Measurements from ENCODE around the gene TRIM46. TPM values are rescaled to one million over a fixed set of nuclear protein-coding genes. Genes with fewer than 3 reads are reported as not detected.
A peak's percentile ranks its signal among the peaks of the same experiment; 100 is the strongest.

The TRIM46 gene
- polyA plus RNA-seq, 1 donor (not counting 4 experiments of a cell fraction or from before 2014, with no cell fraction given) = 1.7 TPM

- peak overlapping the region; percentile 100 for H3K27ac ChIP-seq (ENCODE audit: control insufficient read depth, insufficient read depth, low read length)
- no peak for DNase-seq (ENCODE audit: low read depth, low spot score)
- H3K4me2 ChIP-seq (ENCODE audit: control insufficient read depth, extremely low read depth, insufficient read depth, low read depth, low read length) = no peak overlapping the region
- no peak overlapping the region for H3K4me3 ChIP-seq (ENCODE audit: control insufficient read depth in 2 of 3, extremely low read depth in 1 of 3, insufficient read depth in 2 of 3, low read depth in 1 of 3, low read length in 3 of 3)
- FAIRE-seq = no peak
- H2AFZ ChIP-seq (ENCODE audit: control insufficient read depth, low read length) = no peak overlapping the region
- H4K20me1 ChIP-seq (ENCODE audit: control insufficient read depth, extremely low read depth, insufficient read depth, low read length) = no peaks in the 10 kb centered on the region
- H3K4me1 ChIP-seq (ENCODE audit: control insufficient read depth, extremely low read depth, insufficient read depth, low read length) = peaks cover 56% of the 10 kb centered on the region
- no peaks in the 10 kb centered on the region for H3K9me3 ChIP-seq (ENCODE audit: control insufficient read depth, low read depth, low read length)
- dilution Hi-C loops (cut with MboI; ENCODE audit: extremely low pct_ligation_motif_present, low sequenced_read_pairs) = no loop called here
- H3K9me1 ChIP-seq (ENCODE audit: control insufficient read depth, extremely low read depth, insufficient read depth, low read length) = peaks cover 5% of the 10 kb centered on the region
- H3K79me2 ChIP-seq (ENCODE audit: control insufficient read depth, insufficient read depth, low read length) = peaks cover 46% of the 10 kb centered on the region
- peak overlapping the region; percentile 99 for H3K9ac ChIP-seq (ENCODE audit: control insufficient read depth, extremely low read depth, insufficient read depth, low read length)
- H3K36me3 ChIP-seq (ENCODE audit: control insufficient read depth in 2 of 2, extremely low read depth in 1 of 2, insufficient read depth in 2 of 2, low read length in 2 of 2) = peaks cover 28 to 48% of the 10 kb centered on the region in 2 experiments
- no peaks in the 10 kb centered on the region for H3K27me3 ChIP-seq (ENCODE audit: control insufficient read depth, extremely low read depth, insufficient read depth, low read length)
- TF ChIP-seq EZH2 (IDR thresholded peaks at IDR 0.05; ENCODE audit: low read length) = no peak
- TF ChIP-seq, protein P1, sequence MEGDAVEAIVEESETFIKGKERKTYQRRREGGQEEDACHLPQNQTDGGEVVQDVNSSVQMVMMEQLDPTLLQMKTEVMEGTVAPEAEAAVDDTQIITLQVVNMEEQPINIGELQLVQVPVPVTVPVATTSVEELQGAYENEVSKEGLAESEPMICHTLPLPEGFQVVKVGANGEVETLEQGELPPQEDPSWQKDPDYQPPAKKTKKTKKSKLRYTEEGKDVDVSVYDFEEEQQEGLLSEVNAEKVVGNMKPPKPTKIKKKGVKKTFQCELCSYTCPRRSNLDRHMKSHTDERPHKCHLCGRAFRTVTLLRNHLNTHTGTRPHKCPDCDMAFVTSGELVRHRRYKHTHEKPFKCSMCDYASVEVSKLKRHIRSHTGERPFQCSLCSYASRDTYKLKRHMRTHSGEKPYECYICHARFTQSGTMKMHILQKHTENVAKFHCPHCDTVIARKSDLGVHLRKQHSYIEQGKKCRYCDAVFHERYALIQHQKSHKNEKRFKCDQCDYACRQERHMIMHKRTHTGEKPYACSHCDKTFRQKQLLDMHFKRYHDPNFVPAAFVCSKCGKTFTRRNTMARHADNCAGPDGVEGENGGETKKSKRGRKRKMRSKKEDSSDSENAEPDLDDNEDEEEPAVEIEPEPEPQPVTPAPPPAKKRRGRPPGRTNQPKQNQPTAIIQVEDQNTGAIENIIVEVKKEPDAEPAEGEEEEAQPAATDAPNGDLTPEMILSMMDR (optimal IDR thresholded peaks at IDR 0.05 in 1 of 3, IDR thresholded peaks at IDR 0.05 in 1 of 3, conservative IDR thresholded peaks at IDR 0.05 in 1 of 3; ENCODE audit: extremely low read depth in 1 of 3, insufficient read depth in 2 of 3, low read length in 3 of 3) = no peak
These were observed 39.8 kb upstream of the TRIM46 start for GRCh38 chr1:155133799-155134281.

GRCh38 chr1:155134322-155134721, 39.3 kb upstream of the TRIM46 start:
- peaks cover 28 to 49% of the 10 kb centered on the region in 2 experiments for H3K36me3 ChIP-seq (ENCODE audit: control insufficient read depth in 2 of 2, extremely low read depth in 1 of 2, insufficient read depth in 2 of 2, low read length in 2 of 2)
- no peaks in the 10 kb centered on the region for H4K20me1 ChIP-seq (ENCODE audit: control insufficient read depth, extremely low read depth, insufficient read depth, low read length)
- peak overlapping the region in 1 of 3 experiments; percentile 55 for H3K4me3 ChIP-seq (ENCODE audit: control insufficient read depth in 2 of 3, extremely low read depth in 1 of 3, insufficient read depth in 2 of 3, low read depth in 1 of 3, low read length in 3 of 3)
- peak overlapping the region; percentile 100 for H3K27ac ChIP-seq (ENCODE audit: control insufficient read depth, insufficient read depth, low read length)
- dilution Hi-C loops (cut with MboI; ENCODE audit: extremely low pct_ligation_motif_present, low sequenced_read_pairs) = no loop called here
- H3K79me2 ChIP-seq (ENCODE audit: control insufficient read depth, insufficient read depth, low read length) = peaks cover 44% of the 10 kb centered on the region
- peak overlapping the region; percentile 94 for H3K4me2 ChIP-seq (ENCODE audit: control insufficient read depth, extremely low read depth, insufficient read depth, low read depth, low read length)
- no peak for TF ChIP-seq EZH2 (IDR thresholded peaks at IDR 0.05; ENCODE audit: low read length)
- TF ChIP-seq, protein P1 (optimal IDR thresholded peaks at IDR 0.05 in 1 of 3, IDR thresholded peaks at IDR 0.05 in 1 of 3, conservative IDR thresholded peaks at IDR 0.05 in 1 of 3; ENCODE audit: extremely low read depth in 1 of 3, insufficient read depth in 2 of 3, low read length in 3 of 3) = no peak
- no peaks in the 10 kb centered on the region for H3K9me3 ChIP-seq (ENCODE audit: control insufficient read depth, low read depth, low read length)
- H3K27me3 ChIP-seq (ENCODE audit: control insufficient read depth, extremely low read depth, insufficient read depth, low read length) = no peaks in the 10 kb centered on the region
- peaks cover 5% of the 10 kb centered on the region for H3K9me1 ChIP-seq (ENCODE audit: control insufficient read depth, extremely low read depth, insufficient read depth, low read length)
- peaks cover 53% of the 10 kb centered on the region for H3K4me1 ChIP-seq (ENCODE audit: control insufficient read depth, extremely low read depth, insufficient read depth, low read length)
- DNase-seq (ENCODE audit: low read depth, low spot score) (no peak), FAIRE-seq (no peak)
- peak overlapping the region; percentile 99 for H3K9ac ChIP-seq (ENCODE audit: control insufficient read depth, extremely low read depth, insufficient read depth, low read length)
- no peak overlapping the region for H2AFZ ChIP-seq (ENCODE audit: control insufficient read depth, low read length)

Data from keratinocyte (primary cell).